ENCODE measurements around the gene CLDN6. TPM values are rescaled to one million over a fixed set of nuclear protein-coding genes. Genes with fewer than 3 reads are reported as not detected.
A peak's percentile ranks its signal among the peaks of the same experiment; 100 is the strongest.

CLDN6 gene
- total and polyA plus RNA-seq, 2 of the 13 experiments (the other 11 are each of a cell fraction or from before 2014, with no cell fraction given) = 5.9 to 7.6 TPM

DNA sequence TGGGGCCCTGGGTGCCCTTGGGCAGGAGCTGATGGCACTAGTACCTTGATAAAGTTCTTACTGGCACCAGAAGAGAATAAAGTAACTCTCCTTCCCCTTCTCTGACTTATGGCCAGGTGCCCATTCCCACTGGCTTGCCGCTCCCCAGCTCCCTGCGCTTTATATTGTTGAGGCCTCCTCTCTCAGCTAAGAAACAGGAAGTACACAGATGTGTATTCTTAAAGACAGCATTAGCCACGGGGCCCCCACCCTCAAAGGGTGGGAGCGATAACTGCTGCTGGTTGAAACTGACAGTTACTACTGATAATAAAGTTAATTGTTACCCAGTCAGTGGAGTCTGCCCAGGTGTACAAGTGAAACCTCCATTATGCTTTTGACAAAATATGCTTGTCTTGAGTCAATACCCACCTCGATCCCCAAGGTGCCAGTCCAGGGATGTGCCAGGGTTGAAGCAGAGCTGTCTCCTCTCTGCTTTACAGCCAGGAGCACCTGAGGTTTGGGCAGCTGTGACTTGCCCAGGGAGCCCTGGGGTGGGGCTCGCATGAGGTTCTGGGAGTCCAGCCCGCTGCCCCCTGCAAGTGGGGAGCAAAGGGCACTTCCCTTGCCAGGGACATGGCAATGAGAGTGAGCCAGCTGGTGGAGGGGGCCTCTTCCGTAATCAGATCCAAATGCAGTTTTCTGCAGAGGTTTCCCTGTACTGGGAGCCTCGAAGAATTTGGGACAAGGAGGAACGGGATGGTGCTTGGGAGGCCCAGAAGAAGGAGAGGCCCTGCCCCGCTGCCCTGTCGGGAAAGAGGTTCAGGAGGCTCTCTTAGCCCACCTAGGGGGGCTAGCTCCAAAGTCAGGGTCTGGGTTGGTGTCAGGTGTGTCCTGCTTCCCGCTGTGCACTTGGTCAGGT, 10.7 kb downstream of the CLDN6 start (continued):
- TF ChIP-seq MYNN (CRISPR knock-in tag; IDR thresholded peaks at IDR 0.05; ENCODE audit: low read depth) (no peak), ARHGAP35 (CRISPR knock-in tag; IDR thresholded peaks at IDR 0.05; ENCODE audit: borderline replicate concordance) (no peak), ZNF691 (CRISPR knock-in tag; IDR thresholded peaks at IDR 0.05; ENCODE audit: borderline replicate concordance, low read depth) (no peak), ZNF788 (CRISPR knock-in tag; IDR thresholded peaks at IDR 0.05; ENCODE audit: borderline replicate concordance) (0 out of 2 replicates have a peak, but pooled peaks have one; percentile 37), LCORL (IDR thresholded peaks at IDR 0.05) (no peak), LCORL (CRISPR knock-in tag; IDR thresholded peaks at IDR 0.05) (peak; percentile 52; the same call in 1 of the 2 replicates), ZNF777 (CRISPR knock-in tag; IDR thresholded peaks at IDR 0.05) (0 out of 2 replicates have a peak, but pooled peaks have one; percentile 22), E2F5 (CRISPR knock-in tag; conservative IDR thresholded peaks at IDR 0.05) (no peak), NR2F6 (IDR thresholded peaks at IDR 0.05) (no peak), NR2F6 (CRISPR knock-in tag; IDR thresholded peaks at IDR 0.05) (peak; percentile 56), ZNF296 (CRISPR knock-in tag; conservative IDR thresholded peaks at IDR 0.05) (no peak), ZBTB40 (IDR thresholded peaks at IDR 0.05) (no peak), ZBTB40 (CRISPR knock-in tag; IDR thresholded peaks at IDR 0.05) (0 out of 2 replicates have a peak, but pooled peaks have one; percentile 50), ZNF562 (CRISPR knock-in tag; IDR thresholded peaks at IDR 0.05; ENCODE audit: borderline replicate concordance) (no peak), ZNF776 (CRISPR knock-in tag; IDR thresholded peaks at IDR 0.05) (no peak)
- TF ChIP-seq, protein P1, sequence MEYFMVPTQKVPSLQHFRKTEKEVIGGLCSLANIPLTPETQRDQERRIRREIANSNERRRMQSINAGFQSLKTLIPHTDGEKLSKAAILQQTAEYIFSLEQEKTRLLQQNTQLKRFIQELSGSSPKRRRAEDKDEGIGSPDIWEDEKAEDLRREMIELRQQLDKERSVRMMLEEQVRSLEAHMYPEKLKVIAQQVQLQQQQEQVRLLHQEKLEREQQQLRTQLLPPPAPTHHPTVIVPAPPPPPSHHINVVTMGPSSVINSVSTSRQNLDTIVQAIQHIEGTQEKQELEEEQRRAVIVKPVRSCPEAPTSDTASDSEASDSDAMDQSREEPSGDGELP (IDR thresholded peaks at IDR 0.05; ENCODE audit: borderline replicate concordance, low read depth) = peak; percentile 74; the same call in 1 of the 2 replicates
